ENCODE data around the gene TM4SF4.

DNA sequence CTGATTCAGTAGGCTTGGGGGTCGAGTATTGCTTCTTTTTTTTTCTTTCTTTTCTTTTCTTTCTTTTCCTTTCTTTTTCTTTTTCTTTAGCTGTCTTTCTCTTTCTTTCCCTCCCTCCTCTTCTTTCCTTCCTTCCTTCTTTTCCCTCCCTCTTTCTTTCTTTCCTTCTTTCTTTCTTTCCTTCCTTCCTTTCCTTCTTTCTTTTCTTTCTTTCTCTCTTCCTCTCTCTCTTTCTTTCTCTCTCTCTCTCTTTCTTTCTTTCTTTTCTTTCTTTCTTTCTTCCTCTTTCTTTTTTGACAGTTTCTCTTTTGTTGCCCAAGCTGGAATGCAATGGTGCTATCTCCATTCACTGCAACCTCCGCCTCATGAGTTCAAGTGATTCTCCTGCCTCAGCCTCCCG lies 36.0 kb downstream of the TM4SF4 start:
- TF ChIP-seq, protein P1, sequence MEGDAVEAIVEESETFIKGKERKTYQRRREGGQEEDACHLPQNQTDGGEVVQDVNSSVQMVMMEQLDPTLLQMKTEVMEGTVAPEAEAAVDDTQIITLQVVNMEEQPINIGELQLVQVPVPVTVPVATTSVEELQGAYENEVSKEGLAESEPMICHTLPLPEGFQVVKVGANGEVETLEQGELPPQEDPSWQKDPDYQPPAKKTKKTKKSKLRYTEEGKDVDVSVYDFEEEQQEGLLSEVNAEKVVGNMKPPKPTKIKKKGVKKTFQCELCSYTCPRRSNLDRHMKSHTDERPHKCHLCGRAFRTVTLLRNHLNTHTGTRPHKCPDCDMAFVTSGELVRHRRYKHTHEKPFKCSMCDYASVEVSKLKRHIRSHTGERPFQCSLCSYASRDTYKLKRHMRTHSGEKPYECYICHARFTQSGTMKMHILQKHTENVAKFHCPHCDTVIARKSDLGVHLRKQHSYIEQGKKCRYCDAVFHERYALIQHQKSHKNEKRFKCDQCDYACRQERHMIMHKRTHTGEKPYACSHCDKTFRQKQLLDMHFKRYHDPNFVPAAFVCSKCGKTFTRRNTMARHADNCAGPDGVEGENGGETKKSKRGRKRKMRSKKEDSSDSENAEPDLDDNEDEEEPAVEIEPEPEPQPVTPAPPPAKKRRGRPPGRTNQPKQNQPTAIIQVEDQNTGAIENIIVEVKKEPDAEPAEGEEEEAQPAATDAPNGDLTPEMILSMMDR (IDR thresholded peaks at IDR 0.05) = no peak
- TF ChIP-seq POLR2AphosphoS5 (IDR thresholded peaks at IDR 0.05; ENCODE audit: insufficient read depth in 1 of 2, low read depth in 1 of 2) (no peak), POLR2A (IDR thresholded peaks at IDR 0.05) (no peak)

Measured in vagina (tissue), 2 donors.